ENCODE data around the gene IFIT1B. TPM values are rescaled to one million over a fixed set of nuclear protein-coding genes. Genes with fewer than 3 reads are reported as not detected.

The IFIT1B gene
- total RNA-seq, 3 donors from 2014 or later (not counting 1 experiment from before 2014, with no cell fraction given), result not detected

DNA sequence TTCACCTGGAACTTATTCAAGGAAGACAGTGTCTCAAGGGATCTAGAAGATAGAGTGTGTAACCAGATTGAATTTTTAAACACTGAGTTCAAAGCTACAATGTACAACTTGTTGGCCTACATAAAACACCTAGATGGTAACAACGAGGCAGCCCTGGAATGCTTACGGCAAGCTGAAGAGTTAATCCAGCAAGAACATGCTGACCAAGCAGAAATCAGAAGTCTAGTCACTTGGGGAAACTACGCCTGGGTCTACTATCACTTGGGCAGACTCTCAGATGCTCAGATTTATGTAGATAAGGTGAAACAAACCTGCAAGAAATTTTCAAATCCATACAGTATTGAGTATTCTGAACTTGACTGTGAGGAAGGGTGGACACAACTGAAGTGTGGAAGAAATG lies 39.1 kb upstream of the IFIT1B start:
- Mint-ChIP-seq H3K4me1 (peaks cover 18% of the 10 kb centered on the region in 2 donors), H3K9me3 (no peaks in the 10 kb centered on the region), H3K27me3 (ENCODE audit: low read depth in 2 of 2) (peaks cover 7 to 38% of the 10 kb centered on the region in 2 donors), H3K36me3 (peaks cover 23% of the 10 kb centered on the region), H3K4me3 (no peak overlapping the region), H3K27ac (no peak overlapping the region)
- TF ChIP-seq, protein P1, sequence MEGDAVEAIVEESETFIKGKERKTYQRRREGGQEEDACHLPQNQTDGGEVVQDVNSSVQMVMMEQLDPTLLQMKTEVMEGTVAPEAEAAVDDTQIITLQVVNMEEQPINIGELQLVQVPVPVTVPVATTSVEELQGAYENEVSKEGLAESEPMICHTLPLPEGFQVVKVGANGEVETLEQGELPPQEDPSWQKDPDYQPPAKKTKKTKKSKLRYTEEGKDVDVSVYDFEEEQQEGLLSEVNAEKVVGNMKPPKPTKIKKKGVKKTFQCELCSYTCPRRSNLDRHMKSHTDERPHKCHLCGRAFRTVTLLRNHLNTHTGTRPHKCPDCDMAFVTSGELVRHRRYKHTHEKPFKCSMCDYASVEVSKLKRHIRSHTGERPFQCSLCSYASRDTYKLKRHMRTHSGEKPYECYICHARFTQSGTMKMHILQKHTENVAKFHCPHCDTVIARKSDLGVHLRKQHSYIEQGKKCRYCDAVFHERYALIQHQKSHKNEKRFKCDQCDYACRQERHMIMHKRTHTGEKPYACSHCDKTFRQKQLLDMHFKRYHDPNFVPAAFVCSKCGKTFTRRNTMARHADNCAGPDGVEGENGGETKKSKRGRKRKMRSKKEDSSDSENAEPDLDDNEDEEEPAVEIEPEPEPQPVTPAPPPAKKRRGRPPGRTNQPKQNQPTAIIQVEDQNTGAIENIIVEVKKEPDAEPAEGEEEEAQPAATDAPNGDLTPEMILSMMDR (IDR thresholded peaks at IDR 0.05), result no peak
- intact Hi-C loops (cut with micrococcal nuclease), result no loop called here
- 100% methylated on average over 3 of the region's 3 CpGs for WGBS (ENCODE audit: insufficient coverage)
- Histone ChIP-seq H3K36me3 (ENCODE audit: control insufficient read depth, insufficient read depth, low read length) (peaks cover 3% of the 10 kb centered on the region), H3K4me3 (ENCODE audit: low read length) (no peak overlapping the region), H3K27ac (ENCODE audit: low read length) (no peak overlapping the region), H3K4me1 (ENCODE audit: control insufficient read depth, insufficient read depth, low read length) (peaks cover 15% of the 10 kb centered on the region), H3K9me3 (ENCODE audit: control insufficient read depth, insufficient read depth, low read length) (no peaks in the 10 kb centered on the region), H3K27me3 (ENCODE audit: control insufficient read depth, insufficient read depth, low read length) (peaks cover 15% of the 10 kb centered on the region)
- no peak for ATAC-seq
- no peak for DNase-seq

DNA sequence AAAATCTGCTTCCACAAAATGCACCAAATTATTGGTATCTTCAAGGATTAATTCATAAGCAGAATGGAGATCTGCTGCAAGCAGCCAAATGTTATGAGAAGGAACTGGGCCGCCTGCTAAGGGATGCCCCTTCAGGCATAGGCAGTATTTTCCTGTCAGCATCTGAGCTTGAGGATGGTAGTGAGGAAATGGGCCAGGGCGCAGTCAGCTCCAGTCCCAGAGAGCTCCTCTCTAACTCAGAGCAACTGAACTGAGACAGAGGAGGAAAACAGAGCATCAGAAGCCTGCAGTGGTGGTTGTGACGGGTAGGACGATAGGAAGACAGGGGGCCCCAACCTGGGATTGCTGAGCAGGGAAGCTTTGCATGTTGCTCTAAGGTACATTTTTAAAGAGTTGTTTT lies 38.0 kb upstream of the IFIT1B start:
- H3K4me1 Mint-ChIP-seq, result peaks cover 12 to 13% of the 10 kb centered on the region in 2 donors
- H3K4me3 Mint-ChIP-seq, result no peak overlapping the region
- Histone ChIP-seq H3K27ac (ENCODE audit: low read length) (no peak overlapping the region), H3K27me3 (ENCODE audit: control insufficient read depth, insufficient read depth, low read length) (peaks cover 15% of the 10 kb centered on the region), H3K4me1 (ENCODE audit: control insufficient read depth, insufficient read depth, low read length) (peaks cover 4% of the 10 kb centered on the region), H3K36me3 (ENCODE audit: control insufficient read depth, insufficient read depth, low read length) (peaks cover 3% of the 10 kb centered on the region), H3K4me3 (ENCODE audit: low read length) (no peak overlapping the region), H3K9me3 (ENCODE audit: control insufficient read depth, insufficient read depth, low read length) (no peaks in the 10 kb centered on the region)
- peaks cover 14 to 48% of the 10 kb centered on the region in 2 donors for H3K27me3 Mint-ChIP-seq (ENCODE audit: low read depth in 2 of 2)
- peaks cover 23% of the 10 kb centered on the region for H3K36me3 Mint-ChIP-seq
- no peaks in the 10 kb centered on the region for H3K9me3 Mint-ChIP-seq
- DNase-seq, result no peak
- 99% methylated on average over 4 of the region's 4 CpGs for WGBS (ENCODE audit: insufficient coverage)
- no peak for ATAC-seq
- TF ChIP-seq, protein P1 (IDR thresholded peaks at IDR 0.05), result no peak
- intact Hi-C loops (cut with micrococcal nuclease), result no loop called here
- no peak overlapping the region for H3K27ac Mint-ChIP-seq

DNA sequence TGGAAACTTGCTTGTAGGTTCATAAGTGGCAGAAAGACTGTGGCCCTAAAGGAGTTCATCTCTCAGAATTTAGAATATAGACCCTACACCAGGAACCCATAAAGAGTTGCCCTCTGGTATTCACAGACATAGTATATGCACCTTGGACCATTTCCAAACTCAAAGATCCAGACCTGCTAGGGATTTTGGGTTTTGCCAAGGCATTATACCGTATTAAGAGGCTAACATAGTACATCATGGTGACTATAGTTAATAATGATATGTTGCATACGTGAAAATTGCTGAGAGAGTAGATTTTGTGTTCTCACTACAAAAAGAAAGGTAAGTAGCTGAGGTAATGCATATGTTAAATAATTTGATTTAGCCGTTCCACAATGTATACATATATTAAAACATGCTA lies 36.2 kb upstream of the IFIT1B start:
- ATAC-seq, result no peak
- Histone ChIP-seq H3K36me3 (ENCODE audit: control insufficient read depth, insufficient read depth, low read length) (peaks cover 3% of the 10 kb centered on the region), H3K4me1 (ENCODE audit: control insufficient read depth, insufficient read depth, low read length) (no peaks in the 10 kb centered on the region), H3K9me3 (ENCODE audit: control insufficient read depth, insufficient read depth, low read length) (no peaks in the 10 kb centered on the region), H3K4me3 (ENCODE audit: low read length) (no peak overlapping the region), H3K27me3 (ENCODE audit: control insufficient read depth, insufficient read depth, low read length) (peaks cover 5% of the 10 kb centered on the region), H3K27ac (ENCODE audit: low read length) (no peak overlapping the region)
- Mint-ChIP-seq H3K27ac (no peak overlapping the region), H3K4me3 (no peak overlapping the region), H3K4me1 (peaks cover 4 to 5% of the 10 kb centered on the region in 2 donors), H3K9me3 (no peaks in the 10 kb centered on the region), H3K36me3 (peaks cover 23% of the 10 kb centered on the region), H3K27me3 (ENCODE audit: low read depth in 2 of 2) (peaks cover 19 to 49% of the 10 kb centered on the region in 2 donors)
- intact Hi-C loops (cut with micrococcal nuclease), result no loop called here
- TF ChIP-seq, protein P1 (IDR thresholded peaks at IDR 0.05), result no peak
- WGBS (ENCODE audit: insufficient coverage), result 93% methylated on average over 2 of the region's 3 CpGs
- no peak for DNase-seq
